Prostate gland (tissue), 2 donors: ENCODE data around the gene WDR64. TPM values are rescaled to one million over a fixed set of nuclear protein-coding genes. Genes with fewer than 3 reads are reported as not detected.

Experiments
- DNase-seq: peaks from one replicate; pipeline ENCODE4 v3.0.0-alpha.2; 2019; ENCODE audit warnings: low spot score
- H3K27ac ChIP-seq, 2 donors: fragments of 200-600 bp; sonication (generic); 2 replicates each; pipeline ENCODE4 v1.5.1; 2017 to 2019
- H3K27me3 ChIP-seq: fragments of 200-600 bp; sonication (generic); replicated peaks from 2 replicates; pipeline ENCODE4 v1.5.1; 2019; ENCODE audit not compliant: insufficient read depth
- H3K36me3 ChIP-seq, 2 donors: fragments of 200-600 bp; sonication (generic); 1 replicate in 1 of 2; 2 replicates in 1 of 2; pipeline versions ENCODE4 v1.5.1 to v1.8.1; 2017 to 2019
- H3K4me1 ChIP-seq: fragments of 200-600 bp; sonication (generic); replicated peaks from 2 replicates; pipeline ENCODE4 v1.5.1; 2019
- H3K4me3 ChIP-seq, 2 donors: fragments of 200-600 bp; sonication (generic); 2 replicates each; pipeline ENCODE4 v1.5.1; 2017 to 2019
- H3K9me3 ChIP-seq: fragments of 200-600 bp; sonication (generic); 2 replicates; pipeline ENCODE4 v1.5.1; 2017
- CTCF ChIP-seq, 4 experiments: fragments of 200-600 bp in 2 of 4; fragments of 450-650 bp in 2 of 4; sonication (generic) in 2 of 4; IDR thresholded peaks; 1 replicate in 3 of 4; 2 replicates in 1 of 4; pipeline ENCODE4 v1.5.1; 2016 to 2019; ENCODE audit warnings: antibody characterized with exemption in 4 of 4, mild to moderate bottlenecking in 2 of 4, moderate library complexity in 2 of 4
- POLR2A ChIP-seq: fragments of 450-650 bp; IDR thresholded peaks from one replicate; pipeline ENCODE4 v1.6.1; 2016; ENCODE audit warnings: antibody characterized with exemption, mild to moderate bottlenecking
- POLR2AphosphoS5 ChIP-seq: sonication (generic); formaldehyde crosslinking; IDR thresholded peaks from one replicate; pipeline ENCODE4 v1.6.1; 2017; ENCODE audit warnings: antibody characterized with exemption
- WGBS: methylation state at CpG from one replicate; pipeline ENCODE4 v1.1.5; 2018; 5-methylcytosine and 5-hydroxymethylcytosine counted together
- intact Hi-C: fragments of 100-400 bp; cut with DNase I; formaldehyde crosslinking; loops from one replicate; pipeline ENCODE4 v1.14.2; 2022
- total RNA-seq, 2 donors: library from RNA; depleted of rRNA; stranded (reverse); fragments of >200 nt; gene quantifications; one replicate each; pipeline ENCODE4 v1.1.0, GENCODE V29; 2016

Gene WDR64
- total RNA-seq, 2 donors from 2014 or later, result 0.91 TPM; not detected in 1

- Histone ChIP-seq H3K27me3 (no peaks in the 10 kb centered on the region), H3K4me3 (no peak overlapping the region), H3K4me1 (no peaks in the 10 kb centered on the region), H3K9me3 (no peaks in the 10 kb centered on the region), H3K27ac (no peak overlapping the region), H3K36me3 (no peaks in the 10 kb centered on the region)
- 95% methylated on average over 4 of the region's 4 CpGs for WGBS
- DNase-seq, result no peak
- TF ChIP-seq CTCF (IDR thresholded peaks at IDR 0.05), result no peak
- no peak for TF ChIP-seq POLR2AphosphoS5
- no peak for TF ChIP-seq POLR2A
- intact Hi-C loops, result loop anchor here (10.0 kb wide), 2 partner anchors 221 to 391 kb away; no protein-coding TSS in a partner anchor
These were observed 37.9 kb upstream of the WDR64 start for GRCh38 chr1:241614144-241614543.

- no peak for DNase-seq
- intact Hi-C loops, result loop anchor here (10.0 kb wide), 2 partner anchors 220 to 390 kb away; no protein-coding TSS in a partner anchor
- 73% methylated on average over 4 of the region's 4 CpGs for WGBS
These were observed 37.5 kb upstream of the WDR64 start for GRCh38 chr1:241614572-241614971.

GRCh38 chr1:241615043-241615974, 36.8 kb upstream of the WDR64 start:
- intact Hi-C loops, result loop anchor here (10.0 kb wide), 2 partner anchors 219 to 389 kb away; no protein-coding TSS in a partner anchor
- Histone ChIP-seq H3K36me3 (no peaks in the 10 kb centered on the region), H3K27me3 (no peaks in the 10 kb centered on the region), H3K27ac (no peak overlapping the region), H3K9me3 (no peaks in the 10 kb centered on the region), H3K4me3 (no peak overlapping the region), H3K4me1 (no peaks in the 10 kb centered on the region)
- DNase-seq, result no peak
- TF ChIP-seq POLR2A (no peak), CTCF (IDR thresholded peaks at IDR 0.05) (no peak), POLR2AphosphoS5 (no peak)
- 81% methylated on average over 8 of the region's 8 CpGs for WGBS

More at GRCh38 chr1:241614572-241614971, 37.5 kb upstream of the WDR64 start:
- Histone ChIP-seq H3K9me3 (no peaks in the 10 kb centered on the region), H3K4me1 (no peaks in the 10 kb centered on the region), H3K36me3 (no peaks in the 10 kb centered on the region), H3K27me3 (no peaks in the 10 kb centered on the region), H3K4me3 (no peak overlapping the region), H3K27ac (no peak overlapping the region)
- TF ChIP-seq POLR2AphosphoS5, result no peak
- TF ChIP-seq POLR2A, result no peak
- TF ChIP-seq CTCF (IDR thresholded peaks at IDR 0.05), result no peak

- Histone ChIP-seq H3K4me1 (no peaks in the 10 kb centered on the region), H3K27ac (no peak overlapping the region), H3K9me3 (no peaks in the 10 kb centered on the region), H3K36me3 (no peaks in the 10 kb centered on the region), H3K27me3 (no peaks in the 10 kb centered on the region), H3K4me3 (no peak overlapping the region)
- no peak for TF ChIP-seq CTCF (IDR thresholded peaks at IDR 0.05)
- TF ChIP-seq POLR2A, result no peak
- no peak for TF ChIP-seq POLR2AphosphoS5
- intact Hi-C loops, result loop anchor here (10.0 kb wide), 2 partner anchors 217 to 387 kb away; no protein-coding TSS in a partner anchor
- DNase-seq, result no peak
- WGBS, result 96% methylated on average over 7 of the region's 7 CpGs
These were observed 34.7 kb upstream of the WDR64 start for GRCh38 chr1:241617426-241617825.
